ENCODE data around the gene ASPRV1.

- TF ChIP-seq CTCF (IDR thresholded peaks at IDR 0.05) (no peak), MXI1 (IDR thresholded peaks at IDR 0.05; ENCODE audit: low read depth, low read length) (no peak), NRF1 (IDR thresholded peaks at IDR 0.05; ENCODE audit: low read depth, low read length) (no peak), MEF2A (IDR thresholded peaks at IDR 0.05; ENCODE audit: borderline replicate concordance, low read depth) (no peak), ZBTB33 (IDR thresholded peaks at IDR 0.05; ENCODE audit: borderline replicate concordance, low read depth) (no peak), POLR2AphosphoS5 (IDR thresholded peaks at IDR 0.05; ENCODE audit: low read depth, low read length) (no peak), FOSL2 (IDR thresholded peaks at IDR 0.05; ENCODE audit: borderline replicate concordance, low read depth) (no peak), SIN3A (IDR thresholded peaks at IDR 0.05; ENCODE audit: borderline replicate concordance, low read depth, low read length) (no peak), TAF1 (IDR thresholded peaks at IDR 0.05; ENCODE audit: borderline replicate concordance, low read depth, low read length) (no peak), RAD21 (IDR thresholded peaks at IDR 0.05; ENCODE audit: low read length) (no peak), SMC3 (IDR thresholded peaks at IDR 0.05; ENCODE audit: low read depth, low read length) (no peak), USF2 (IDR thresholded peaks at IDR 0.05; ENCODE audit: borderline replicate concordance, low read depth, low read length) (no peak), TCF12 (IDR thresholded peaks at IDR 0.05) (no peak), EZH2phosphoT487 (IDR thresholded peaks at IDR 0.05; ENCODE audit: borderline replicate concordance, low read depth) (no peak)
These were observed 38.3 kb downstream of the ASPRV1 start for GRCh38 chr2:69923116-69923515.
